Glomerular visceral epithelial cell (primary cell): ENCODE data around the gene TNRC6A.
"Not testable (repeated sequence)": the region's sequence is repeated elsewhere in the genome, so short reads cannot be mapped to it uniquely, and the experiment has no call there.

Source experiments
- DNase-seq: peaks from one replicate; pipeline ENCODE4 v3.0.0-alpha.2; 2016; ENCODE audit errors: extremely low spot score

The TNRC6A gene

GRCh38 chr16:24729243-24729950 lies at the start of gene TNRC6A:
Gene TNRC6A, plus strand, starts transcription at chr16:24729651. Its CDS starts 191 bp downstream, at chr16:24729842.
- peak; percentile 88 for DNase-seq

- no peak for DNase-seq
Observed at GRCh38 chr16:24681793-24682192, 47.7 kb upstream of the TNRC6A start.

DNA sequence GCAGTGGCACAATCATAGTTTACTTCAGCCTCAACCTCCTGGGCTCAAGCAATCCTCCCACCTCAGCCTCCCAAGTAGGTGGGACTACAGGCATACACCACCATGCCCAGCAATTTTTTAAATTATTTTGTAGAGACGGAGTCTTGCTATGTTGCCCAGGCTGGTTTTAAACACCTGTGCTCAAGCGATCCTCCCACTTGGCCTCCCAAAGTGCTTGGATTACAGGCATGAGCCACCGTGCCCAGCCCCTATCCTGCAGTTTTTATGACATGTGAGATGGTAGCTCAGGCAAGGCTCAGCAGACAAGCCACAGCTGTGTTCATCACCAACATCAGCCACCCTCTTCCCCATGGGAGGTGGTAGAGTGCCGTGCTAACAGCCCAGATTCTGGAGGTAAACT lies 46.2 kb upstream of the TNRC6A start:
- DNase-seq, result no peak

DNA sequence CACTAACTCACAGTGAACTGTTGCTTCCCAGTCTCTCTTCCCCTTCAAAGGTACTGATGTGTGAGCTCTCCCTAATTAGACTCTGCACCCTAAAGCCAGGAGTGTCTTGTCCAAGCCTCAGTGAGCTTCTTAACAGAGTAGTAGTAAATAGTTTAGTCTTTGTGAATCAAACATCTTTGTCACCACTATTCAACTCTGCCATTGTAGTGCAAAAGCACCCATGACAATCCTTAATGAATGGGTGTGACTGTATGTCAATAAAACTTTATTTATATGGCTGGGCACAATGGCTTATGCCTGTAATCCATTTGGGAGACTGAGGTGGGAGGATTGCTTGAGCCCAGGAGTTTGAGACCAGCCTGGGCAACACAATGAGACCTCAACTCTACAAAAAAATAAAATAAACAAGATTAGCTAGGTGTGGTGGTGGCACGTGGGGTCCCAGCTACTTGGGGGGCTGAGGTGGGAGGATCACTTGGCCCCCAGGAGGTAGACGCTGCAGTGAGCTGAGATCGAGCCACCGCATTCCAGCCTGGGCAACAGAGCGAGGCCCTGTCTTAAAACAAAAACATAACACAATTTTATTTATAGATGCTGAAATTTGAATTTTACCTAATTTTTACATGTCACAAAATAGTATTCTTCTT lies 45.5 kb upstream of the TNRC6A start:
- no peak for DNase-seq

- peak; percentile 75 for DNase-seq
Observed at GRCh38 chr16:24685539-24686432, 43.7 kb upstream of the TNRC6A start.

DNA sequence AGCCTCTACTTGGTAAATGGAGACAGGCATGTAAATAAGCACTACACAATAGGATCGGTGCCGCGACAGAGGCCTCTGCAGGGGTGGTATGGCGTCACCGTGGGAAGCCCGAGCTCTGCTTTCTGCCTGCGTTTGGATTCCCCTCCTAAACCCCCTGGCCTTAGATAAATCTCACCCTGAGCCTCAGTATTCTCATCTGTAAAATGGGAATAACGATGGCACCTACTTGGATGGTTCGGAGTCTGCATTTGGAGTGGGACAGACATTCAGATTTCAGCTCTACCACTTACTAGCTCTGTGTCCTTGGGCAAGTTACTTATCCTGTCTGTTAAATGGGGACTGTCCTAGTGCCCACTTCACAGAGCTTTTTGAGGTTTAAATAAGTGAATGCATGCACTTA lies 42.8 kb upstream of the TNRC6A start:
- DNase-seq, result no peak

GRCh38 chr16:24688359-24688758 lies 41.1 kb upstream of the TNRC6A start:
- DNase-seq, result no peak

DNA sequence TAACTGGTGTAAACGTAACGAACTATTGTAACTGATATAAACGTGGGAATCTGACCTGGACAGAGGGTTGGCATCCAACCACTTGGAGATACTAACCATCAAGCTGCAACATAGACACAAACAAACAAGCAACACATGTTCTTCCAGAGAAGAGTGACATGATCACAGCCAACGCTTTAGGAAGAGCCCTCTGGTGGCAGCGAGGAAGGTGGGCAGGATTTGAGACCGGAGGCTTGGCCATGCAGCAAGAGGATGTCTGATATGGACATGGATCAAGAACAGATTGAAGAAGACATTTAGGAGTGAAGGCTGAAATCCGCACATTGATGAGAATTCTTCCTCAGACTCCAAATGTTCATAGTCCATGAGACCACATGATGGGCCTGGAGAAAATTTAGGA lies 40.3 kb upstream of the TNRC6A start:
- DNase-seq, result no peak

DNA sequence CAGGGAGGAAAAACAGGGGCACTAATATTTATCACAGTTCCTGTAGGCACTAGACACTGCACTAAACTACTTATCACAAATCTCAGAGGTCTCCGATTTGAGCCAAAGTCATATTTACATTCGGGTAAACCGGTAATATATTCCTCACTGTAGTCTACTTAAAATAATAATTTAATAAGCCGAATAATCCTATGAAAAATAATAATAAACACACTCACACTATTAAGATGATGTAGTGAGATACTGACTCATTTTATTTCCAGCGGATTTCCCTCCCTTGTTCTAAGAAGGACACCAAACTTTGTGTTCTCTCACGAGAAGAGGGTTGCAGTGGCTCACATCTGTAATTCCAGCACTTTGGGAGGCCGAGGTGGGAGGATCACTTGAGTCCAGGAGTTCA lies 36.6 kb upstream of the TNRC6A start:
- no peak for DNase-seq

DNA sequence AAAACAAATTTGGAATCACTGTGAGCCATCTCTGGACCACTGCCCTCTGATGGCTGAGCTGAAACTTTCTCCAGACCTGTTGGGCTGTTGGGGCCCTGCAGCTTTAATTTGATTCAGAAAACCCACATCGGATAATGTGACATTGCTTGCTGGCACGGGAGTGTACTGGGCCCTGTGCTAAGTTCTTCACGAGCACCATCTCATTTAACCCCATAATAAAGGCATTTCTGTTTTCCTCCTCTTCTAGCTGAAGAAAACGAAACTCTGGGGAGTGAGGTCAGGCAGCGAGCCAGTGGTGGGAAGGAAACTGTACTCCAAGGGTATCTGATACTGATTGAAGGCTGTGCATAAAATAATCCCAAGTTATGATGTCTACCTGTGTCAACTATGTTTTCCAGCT lies 34.5 kb upstream of the TNRC6A start:
- no peak for DNase-seq

DNA sequence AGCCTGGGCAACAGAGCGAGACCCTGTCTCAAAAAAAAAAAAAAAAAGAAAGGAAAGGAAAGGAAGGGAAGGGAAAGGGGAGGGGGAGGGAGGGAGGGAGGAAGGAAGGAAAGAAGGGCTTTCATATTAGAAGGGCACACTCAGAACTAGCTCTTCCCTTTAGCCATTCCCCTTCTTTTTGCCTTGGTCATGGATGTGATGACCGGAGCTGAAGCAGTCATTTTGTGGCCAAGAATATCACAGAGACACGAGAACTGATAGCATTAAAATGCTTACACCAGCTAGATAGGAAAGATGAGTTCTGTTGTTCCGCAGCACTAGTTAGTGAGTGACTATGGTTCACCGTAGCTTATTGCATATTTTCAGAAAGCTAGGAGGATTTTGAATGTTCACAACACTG lies 32.8 kb upstream of the TNRC6A start:
- DNase-seq, result no peak

- no peak for DNase-seq
Observed at GRCh38 chr16:24698308-24698707, 31.1 kb upstream of the TNRC6A start.

GRCh38 chr16:24699151-24699723 lies 30.2 kb upstream of the TNRC6A start:
- DNase-seq, result no peak

DNA sequence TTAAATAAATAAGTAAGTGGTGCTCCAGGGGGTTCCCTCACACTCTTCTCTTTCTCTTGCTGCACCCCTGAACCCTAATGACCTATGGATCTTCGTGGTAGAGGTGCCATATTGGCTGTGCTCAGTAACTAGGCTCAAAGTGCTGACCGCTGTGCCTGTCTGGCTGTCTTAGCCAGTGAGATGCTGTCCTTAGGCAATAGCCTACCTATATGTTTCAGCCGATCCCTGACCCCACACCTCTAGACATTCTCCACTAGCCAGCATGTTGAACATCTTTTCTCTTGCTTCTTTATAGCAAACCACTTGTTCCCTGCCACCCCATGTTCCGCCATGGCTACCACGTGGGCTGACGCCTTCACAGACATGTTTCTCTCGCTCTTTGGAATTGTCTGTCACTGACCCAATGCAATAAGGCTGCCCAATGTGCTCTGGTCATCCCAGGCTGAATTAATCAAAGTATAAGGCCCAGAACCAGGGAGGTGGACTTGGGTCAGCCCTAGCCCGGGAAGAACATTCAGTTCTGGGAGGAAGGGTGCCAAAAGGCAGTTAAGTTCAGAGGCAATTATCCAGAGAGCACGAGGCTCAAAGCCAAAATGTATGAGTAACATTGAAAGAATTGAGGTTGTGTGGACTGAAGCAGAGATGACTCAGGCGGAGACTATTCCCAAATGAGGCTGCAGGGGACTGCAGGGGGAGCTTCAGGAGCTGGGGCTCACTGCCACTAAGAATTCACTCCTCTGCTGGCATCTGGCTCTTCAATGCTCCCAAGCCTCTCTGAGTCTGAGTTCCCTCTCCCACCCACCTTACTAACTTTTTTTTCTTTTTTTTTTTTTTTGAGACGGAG lies 28.7 kb upstream of the TNRC6A start:
- DNase-seq, result peak; percentile 96

GRCh38 chr16:24701521-24701951 lies 27.9 kb upstream of the TNRC6A start:
- DNase-seq, result peak; percentile 33

GRCh38 chr16:24707760-24708159 lies 21.7 kb upstream of the TNRC6A start:
- DNase-seq, result not testable (repeated sequence)

GRCh38 chr16:24713379-24713778 lies 16.1 kb upstream of the TNRC6A start:
- no peak for DNase-seq

DNA sequence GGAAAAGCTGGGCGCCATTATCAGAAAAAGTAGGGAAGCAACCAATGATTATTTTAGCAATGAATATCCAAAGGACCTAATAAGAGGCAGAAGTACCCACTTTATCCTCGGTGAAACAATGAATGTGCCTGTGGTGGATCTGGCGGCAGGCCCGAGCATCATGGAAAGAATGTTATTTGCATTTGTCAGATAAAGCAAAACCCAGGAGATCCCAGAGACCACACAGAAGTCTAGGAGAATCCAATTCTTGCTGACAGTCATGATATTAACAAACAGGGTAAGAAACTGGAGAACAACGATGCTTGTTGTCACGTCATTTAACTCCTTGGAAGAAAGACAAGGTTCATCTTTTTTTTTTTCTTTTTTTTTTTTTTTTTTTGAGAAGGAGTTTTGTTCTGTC lies 12.0 kb upstream of the TNRC6A start:
- DNase-seq, result no peak

DNA sequence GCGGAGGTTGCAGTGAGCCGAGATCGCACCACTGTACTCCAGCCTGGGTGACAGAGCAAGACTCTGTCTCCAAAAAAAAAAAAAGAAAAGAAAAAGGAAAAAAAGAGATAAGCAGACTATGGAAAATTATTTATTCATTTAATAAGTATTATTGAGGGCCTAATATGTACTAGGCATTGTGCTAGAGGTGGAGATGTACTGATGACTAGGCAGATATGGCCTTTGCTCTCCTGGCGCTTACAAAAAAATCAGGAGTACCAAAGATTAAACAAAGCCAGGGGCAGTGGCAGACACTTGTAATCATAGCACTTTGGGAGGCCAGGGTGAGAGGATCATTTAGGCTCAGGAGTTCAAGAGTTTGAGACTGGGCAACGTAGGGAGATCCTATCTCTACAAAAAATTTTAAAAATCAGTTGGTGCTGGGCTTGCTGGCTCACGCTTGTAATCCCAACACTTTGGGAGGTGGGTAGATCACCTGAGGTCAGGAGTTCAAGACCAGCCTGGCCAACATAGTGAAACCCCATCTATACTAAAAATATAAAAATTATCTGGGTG lies 10.4 kb upstream of the TNRC6A start:
- DNase-seq, result no peak

- peak; percentile 62 for DNase-seq
Observed at GRCh38 chr16:24721830-24722238, 7.6 kb upstream of the TNRC6A start.

DNA sequence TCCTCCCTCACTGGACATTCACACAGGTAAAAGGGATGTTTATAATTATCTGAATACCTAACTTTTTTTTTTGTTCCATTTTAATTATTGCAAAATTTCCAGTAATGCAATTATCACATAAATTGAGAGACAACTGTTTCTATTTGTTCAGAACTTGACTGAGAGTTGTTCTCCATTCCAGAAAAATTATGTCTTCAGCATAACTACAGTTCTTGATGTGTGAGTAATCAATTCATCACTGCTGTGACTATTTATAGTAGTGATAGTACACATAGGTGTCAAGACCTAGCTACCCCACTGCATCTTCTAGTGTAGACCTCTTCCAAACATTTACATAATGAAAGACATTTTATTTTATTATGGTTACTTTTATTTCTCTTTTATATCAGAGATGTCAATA lies 5.8 kb upstream of the TNRC6A start:
- DNase-seq, result no peak
